Measurements from ENCODE around the gene FBRS.
A peak's percentile ranks its signal among the peaks of the same experiment; 100 is the strongest.
"Not testable (repeated sequence)": the region's sequence is repeated elsewhere in the genome, so short reads cannot be mapped to it uniquely, and the experiment has no call there.

FBRS gene

DNA sequence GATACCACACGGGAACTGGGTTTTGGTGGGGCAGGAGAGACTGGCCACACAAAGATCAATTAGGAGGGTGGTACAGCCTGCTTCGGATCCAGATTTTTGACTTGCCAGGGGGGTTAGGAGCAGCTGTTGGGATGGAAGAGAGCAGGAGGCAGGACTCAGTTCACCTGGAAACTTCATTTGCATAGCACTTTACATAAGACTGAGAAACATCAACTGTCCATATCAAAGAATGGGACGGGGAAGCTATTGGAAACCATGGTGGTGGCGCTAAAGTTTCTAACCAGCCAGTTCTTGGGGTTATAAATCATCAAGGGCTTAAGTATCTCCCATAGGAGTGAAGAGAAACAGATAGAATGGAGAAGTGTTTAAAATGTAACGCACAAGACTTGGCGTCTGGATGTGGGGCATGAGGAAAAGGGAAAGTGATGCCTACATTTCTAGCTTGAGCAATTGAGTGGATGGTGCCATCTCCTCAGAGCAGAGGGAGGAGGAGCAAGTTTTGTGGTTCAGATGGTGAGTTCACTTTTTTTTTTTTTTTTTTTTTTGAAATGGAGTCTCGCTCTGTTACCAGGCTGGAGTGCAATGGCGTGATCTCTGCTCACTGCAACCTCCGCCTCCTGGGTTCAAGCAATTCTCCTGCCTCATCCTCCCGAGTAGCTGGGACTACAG, 34.3 kb downstream of the FBRS start:
- H3K36me3 Mint-ChIP-seq: no peaks in the 10 kb centered on the region
- H3K27me3 Mint-ChIP-seq: no peaks in the 10 kb centered on the region
- no peaks in the 10 kb centered on the region for H3K9me3 Mint-ChIP-seq
- no peak overlapping the region for H3K27ac Mint-ChIP-seq
- no peak overlapping the region for H3K4me3 Mint-ChIP-seq
- peaks cover 8% of the 10 kb centered on the region for H3K4me1 Mint-ChIP-seq
- ATAC-seq (ENCODE audit: low read depth): no peak
- DNase-seq (ENCODE audit: low spot score in 2 of 2): no peak

- DNase-seq (ENCODE audit: low spot score in 2 of 2) (no peak), ATAC-seq (ENCODE audit: low read depth) (no peak)
- H3K27ac Mint-ChIP-seq: no peak overlapping the region
- H3K27me3 Mint-ChIP-seq: no peaks in the 10 kb centered on the region
- peaks cover under 1% of the 10 kb centered on the region for H3K36me3 Mint-ChIP-seq
- no peak overlapping the region for H3K4me3 Mint-ChIP-seq
- peaks cover 18% of the 10 kb centered on the region for H3K4me1 Mint-ChIP-seq
- H3K9me3 Mint-ChIP-seq: no peaks in the 10 kb centered on the region
These were observed 36.9 kb downstream of the FBRS start for GRCh38 chr16:30694926-30695693.

- not testable (repeated sequence) for ATAC-seq (ENCODE audit: low read depth); H3K36me3 Mint-ChIP-seq; H3K27me3 Mint-ChIP-seq; H3K9me3 Mint-ChIP-seq; H3K27ac Mint-ChIP-seq; DNase-seq (ENCODE audit: low spot score in 2 of 2); H3K4me3 Mint-ChIP-seq
- H3K4me1 Mint-ChIP-seq: peaks cover 17% of the 10 kb centered on the region
These were observed 38.4 kb downstream of the FBRS start for GRCh38 chr16:30696646-30697045.

GRCh38 chr16:30697264-30698138, 39.3 kb downstream of the FBRS start:
- Mint-ChIP-seq H3K4me3 (peak overlapping the region; percentile 90), H3K9me3 (no peaks in the 10 kb centered on the region), H3K27ac (peak overlapping the region; percentile 100), H3K27me3 (no peaks in the 10 kb centered on the region), H3K4me1 (peaks cover 16% of the 10 kb centered on the region), H3K36me3 (peaks cover 5% of the 10 kb centered on the region)
- ATAC-seq (ENCODE audit: low read depth) (peak; percentile 86), DNase-seq (ENCODE audit: low spot score in 2 of 2) (no peak)

GRCh38 chr16:30698139-30698815, 40.0 kb downstream of the FBRS start:
- Mint-ChIP-seq H3K27ac (peak overlapping the region; percentile 100), H3K27me3 (no peaks in the 10 kb centered on the region), H3K4me3 (peak overlapping the region; percentile 90), H3K36me3 (peaks cover 11% of the 10 kb centered on the region), H3K9me3 (no peaks in the 10 kb centered on the region), H3K4me1 (peaks cover 16% of the 10 kb centered on the region)
- DNase-seq (ENCODE audit: low spot score in 2 of 2): peak; percentile 98
- peak; percentile 72 for ATAC-seq (ENCODE audit: low read depth)

- H3K9me3 Mint-ChIP-seq: no peaks in the 10 kb centered on the region
- peak; percentile 19 for ATAC-seq (ENCODE audit: low read depth)
- peak; percentile 70 to 71 for DNase-seq (ENCODE audit: low spot score in 2 of 2)
- H3K4me3 Mint-ChIP-seq: peak within 1 kb of the TSS; percentile 90
- H3K36me3 Mint-ChIP-seq: peaks cover 13% of the 10 kb centered on the region
- H3K27ac Mint-ChIP-seq: peak within 1 kb of the TSS; percentile 100
- no peaks in the 10 kb centered on the region for H3K27me3 Mint-ChIP-seq
- peaks cover 11% of the 10 kb centered on the region for H3K4me1 Mint-ChIP-seq
These were observed 40.8 kb downstream of the FBRS start, which contains the start of gene SRCAP for GRCh38 chr16:30698816-30699614. Gene SRCAP (plus strand): TSS chr16:30699171. CDS start chr16:30700825, 1,654 bp downstream.

DNA sequence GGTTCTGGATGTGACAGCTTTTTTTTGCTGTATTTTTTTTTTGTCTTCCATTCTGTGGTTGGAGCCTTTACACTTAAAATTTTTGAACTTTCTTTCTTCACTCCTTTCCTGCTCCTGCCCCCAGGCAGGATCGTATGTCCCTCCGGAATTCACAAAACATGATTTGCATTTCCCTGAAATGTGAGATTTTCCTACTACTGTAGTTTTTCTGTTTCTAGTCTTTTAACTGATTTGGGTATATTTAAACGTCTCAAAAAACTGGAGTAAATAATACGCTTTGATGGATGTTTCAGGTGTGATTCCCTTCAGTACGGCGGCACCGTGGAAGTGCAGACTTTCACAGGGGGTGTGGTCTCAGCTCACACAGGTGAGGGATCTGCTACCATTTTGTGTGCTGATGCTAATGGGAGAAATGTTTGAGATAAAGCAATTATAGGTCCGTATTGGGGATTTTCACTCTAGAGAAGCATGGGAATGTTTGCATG, 41.4 kb downstream of the FBRS start:
- ATAC-seq (ENCODE audit: low read depth) (no peak), DNase-seq (ENCODE audit: low spot score in 2 of 2) (no peak)
- H3K9me3 Mint-ChIP-seq: no peaks in the 10 kb centered on the region
- peaks cover 16% of the 10 kb centered on the region for H3K36me3 Mint-ChIP-seq
- H3K4me1 Mint-ChIP-seq: peaks cover 11% of the 10 kb centered on the region
- peak overlapping the region; percentile 100 for H3K27ac Mint-ChIP-seq
- H3K4me3 Mint-ChIP-seq: peak overlapping the region; percentile 90
- H3K27me3 Mint-ChIP-seq: no peaks in the 10 kb centered on the region

DNA sequence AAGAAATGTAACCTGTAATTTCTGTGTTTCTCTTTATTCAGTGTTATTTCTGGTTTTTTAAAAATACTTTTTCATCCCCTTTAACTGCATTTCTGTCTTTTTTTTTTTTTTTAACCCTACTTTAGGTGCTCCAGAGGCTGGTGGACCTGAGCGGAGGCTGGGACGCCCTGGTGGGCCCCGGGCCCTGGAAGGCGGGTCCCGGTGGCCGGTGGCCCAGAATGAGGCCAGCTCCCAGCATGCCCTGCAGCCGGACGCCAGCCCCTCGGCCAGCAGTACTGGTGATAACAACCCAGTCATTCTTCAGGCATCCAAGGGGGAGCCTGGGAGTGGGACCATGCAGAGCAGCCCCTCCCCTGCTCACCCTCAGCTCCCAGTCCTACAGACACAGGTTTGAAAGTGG, 42.3 kb downstream of the FBRS start:
- Mint-ChIP-seq H3K27me3 (no peaks in the 10 kb centered on the region), H3K4me3 (no peak overlapping the region), H3K4me1 (peaks cover 11% of the 10 kb centered on the region), H3K36me3 (peaks cover 16% of the 10 kb centered on the region), H3K9me3 (no peaks in the 10 kb centered on the region), H3K27ac (peak overlapping the region; percentile 38)
- DNase-seq (ENCODE audit: low spot score in 2 of 2) (no peak), ATAC-seq (ENCODE audit: low read depth) (no peak)

DNA sequence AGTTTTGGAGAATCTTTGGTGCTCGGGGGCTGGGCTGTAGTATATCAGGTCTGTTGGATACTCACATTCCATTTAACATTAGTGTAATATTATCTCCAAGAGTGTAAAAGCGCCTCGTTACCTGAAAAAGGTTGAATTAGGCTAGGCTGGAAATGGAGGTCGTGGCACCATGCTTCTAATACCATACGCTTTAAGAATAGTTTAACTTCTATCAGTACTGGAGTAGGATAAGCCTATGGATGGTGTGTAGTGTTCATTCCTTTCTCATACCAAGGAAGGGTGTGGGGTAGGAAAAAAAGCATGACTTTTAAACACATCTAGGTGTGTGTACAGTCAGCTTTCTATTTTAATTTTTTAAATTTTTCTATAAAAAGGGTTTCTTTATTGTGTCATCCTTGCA, 42.7 kb downstream of the FBRS start:
- H3K4me3 Mint-ChIP-seq: no peak overlapping the region
- H3K27ac Mint-ChIP-seq: peak overlapping the region; percentile 38

GRCh38 chr16:30703071-30703470, 44.8 kb downstream of the FBRS start:
- not testable (repeated sequence) for DNase-seq (ENCODE audit: low spot score in 2 of 2); H3K9me3 Mint-ChIP-seq; H3K27me3 Mint-ChIP-seq; ATAC-seq (ENCODE audit: low read depth); H3K4me3 Mint-ChIP-seq; H3K4me1 Mint-ChIP-seq; H3K27ac Mint-ChIP-seq
- H3K36me3 Mint-ChIP-seq: peaks cover 30% of the 10 kb centered on the region

More for the DNA sequence above, 42.7 kb downstream of the FBRS start:
- DNase-seq (ENCODE audit: low spot score in 2 of 2): no peak
- Mint-ChIP-seq H3K4me1 (peaks cover 11% of the 10 kb centered on the region), H3K9me3 (no peaks in the 10 kb centered on the region), H3K27me3 (no peaks in the 10 kb centered on the region), H3K36me3 (peaks cover 16% of the 10 kb centered on the region)
- no peak for ATAC-seq (ENCODE audit: low read depth)

- Mint-ChIP-seq H3K9me3 (no peaks in the 10 kb centered on the region), H3K36me3 (peaks cover 30% of the 10 kb centered on the region), H3K4me1 (peaks cover 7% of the 10 kb centered on the region), H3K27ac (no peak overlapping the region), H3K4me3 (no peak overlapping the region), H3K27me3 (no peaks in the 10 kb centered on the region)
- ATAC-seq (ENCODE audit: low read depth) (no peak), DNase-seq (ENCODE audit: low spot score in 2 of 2) (no peak)
These were observed 45.7 kb downstream of the FBRS start for GRCh38 chr16:30703971-30704370.

GRCh38 chr16:30706046-30706445, 47.8 kb downstream of the FBRS start:
- peaks cover 2% of the 10 kb centered on the region for H3K4me1 Mint-ChIP-seq
- H3K4me3 Mint-ChIP-seq: no peak overlapping the region
- ATAC-seq (ENCODE audit: low read depth) (no peak), DNase-seq (ENCODE audit: low spot score in 2 of 2) (no peak)
- peaks cover 41% of the 10 kb centered on the region for H3K36me3 Mint-ChIP-seq
- peak overlapping the region; percentile 28 for H3K27ac Mint-ChIP-seq
- H3K27me3 Mint-ChIP-seq: no peaks in the 10 kb centered on the region
- no peaks in the 10 kb centered on the region for H3K9me3 Mint-ChIP-seq

DNA sequence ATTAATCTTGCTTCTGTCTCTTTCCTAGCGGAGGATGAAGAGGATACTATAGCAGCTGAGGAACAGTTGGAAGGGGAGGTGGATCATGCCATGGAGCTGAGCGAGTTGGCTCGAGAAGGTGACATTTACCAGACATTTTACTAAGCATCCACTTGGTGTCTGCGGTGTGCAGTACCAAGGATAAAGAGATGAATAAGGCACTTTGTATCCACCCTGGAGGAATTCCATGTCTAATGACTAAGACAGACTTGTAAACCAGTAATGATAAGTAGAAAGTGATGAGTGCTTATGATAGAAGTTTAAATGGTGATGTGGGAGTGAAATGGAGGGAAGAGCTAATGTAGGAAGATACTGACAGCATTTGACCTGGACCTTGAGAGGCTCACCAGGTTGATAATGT, 52.7 kb downstream of the FBRS start:
- H3K36me3 Mint-ChIP-seq: peaks cover 52% of the 10 kb centered on the region
- no peak overlapping the region for H3K4me3 Mint-ChIP-seq
- H3K27ac Mint-ChIP-seq: no peak overlapping the region

More for the DNA sequence above, 52.7 kb downstream of the FBRS start:
- DNase-seq (ENCODE audit: low spot score in 2 of 2) (no peak), ATAC-seq (ENCODE audit: low read depth) (no peak)
- H3K9me3 Mint-ChIP-seq: no peaks in the 10 kb centered on the region
- H3K27me3 Mint-ChIP-seq: no peaks in the 10 kb centered on the region
- H3K4me1 Mint-ChIP-seq: peaks cover 13% of the 10 kb centered on the region
